NCI-H524 treated with DMSO at 0.1 percent for 48 hours (cell line): ENCODE data around the gene FAM98A.

Experiments used
- DNase-seq: peaks from one replicate; lab custom pipeline; 2025; lab: John Stamatoyannopoulos, UW

FAM98A gene

DNA sequence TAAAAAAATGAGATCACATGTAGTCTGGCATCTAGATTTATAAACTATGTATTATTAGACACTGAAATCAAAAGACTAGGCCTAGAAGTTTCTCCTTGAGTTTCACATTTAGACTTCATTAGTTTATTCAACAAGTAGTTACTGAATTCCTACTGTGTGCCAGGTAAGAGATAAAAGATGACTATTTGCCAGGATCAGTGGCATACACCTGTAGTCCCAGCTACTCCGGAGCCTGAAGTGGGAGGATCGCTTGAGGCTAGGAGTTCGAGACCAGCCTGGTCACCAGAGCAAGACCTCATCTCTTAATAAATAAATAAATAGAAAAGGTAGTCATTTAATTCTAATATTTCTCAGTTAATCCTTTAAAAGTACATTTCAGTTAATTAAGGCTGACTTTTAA is 2.1 kb downstream of the FAM98A start:
- no peak for DNase-seq

DNA sequence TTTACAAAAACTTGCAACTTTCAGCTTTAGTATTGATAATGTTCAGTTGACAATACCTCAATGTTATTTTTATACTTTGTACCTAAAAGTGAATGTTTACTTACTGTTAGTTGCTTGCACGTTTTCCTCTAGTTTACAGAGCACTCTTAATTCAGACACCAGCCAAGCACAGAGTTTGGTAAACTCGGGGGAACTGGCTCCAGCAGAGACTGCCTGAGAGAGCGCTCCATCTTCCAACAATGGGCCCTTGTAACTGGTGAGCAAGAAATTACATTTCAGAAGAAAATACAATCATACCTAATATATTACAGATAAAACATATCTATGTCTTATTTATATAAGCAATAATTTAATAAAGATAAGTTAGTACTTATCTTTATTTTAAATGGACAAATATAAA is 3.7 kb downstream of the FAM98A start:
- DNase-seq: no peak

DNA sequence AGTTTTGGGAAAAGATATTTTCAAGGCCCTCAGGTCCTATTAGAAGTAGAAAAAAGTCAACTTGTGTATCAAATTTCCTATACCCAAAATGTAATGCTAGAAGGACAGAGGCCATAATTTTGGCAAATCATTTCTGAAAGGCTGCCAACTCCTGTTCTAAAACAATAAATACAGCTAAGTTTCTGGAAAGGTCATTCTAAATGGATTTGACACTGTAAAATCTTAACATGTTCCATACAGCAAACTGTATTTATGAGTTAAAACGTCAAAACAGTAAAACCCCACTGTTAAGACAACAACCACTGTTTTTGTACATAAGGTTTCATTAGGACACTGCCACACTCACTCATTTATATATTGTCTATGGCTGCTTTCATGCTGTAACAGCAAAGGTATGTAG is 9.7 kb downstream of the FAM98A start:
- no peak for DNase-seq

DNA sequence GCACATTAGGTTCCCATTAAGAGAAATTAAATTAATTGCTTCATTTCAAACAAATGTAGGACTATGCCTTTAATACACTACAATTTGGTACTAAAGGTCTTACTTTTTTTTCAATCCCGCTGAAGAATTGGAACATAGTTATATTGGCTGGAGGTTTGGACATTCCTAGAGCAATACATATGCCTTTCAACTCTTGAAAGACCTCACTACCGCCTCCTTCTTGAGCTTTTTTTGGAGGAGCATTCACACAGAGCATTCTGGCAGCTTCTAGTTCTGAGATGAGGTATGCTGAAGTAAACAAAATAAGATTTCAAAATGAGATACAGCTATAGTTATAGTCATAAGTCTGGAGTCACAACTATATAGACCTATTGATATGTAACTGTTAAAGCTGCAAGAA is 10.9 kb downstream of the FAM98A start:
- no peak for DNase-seq

DNA sequence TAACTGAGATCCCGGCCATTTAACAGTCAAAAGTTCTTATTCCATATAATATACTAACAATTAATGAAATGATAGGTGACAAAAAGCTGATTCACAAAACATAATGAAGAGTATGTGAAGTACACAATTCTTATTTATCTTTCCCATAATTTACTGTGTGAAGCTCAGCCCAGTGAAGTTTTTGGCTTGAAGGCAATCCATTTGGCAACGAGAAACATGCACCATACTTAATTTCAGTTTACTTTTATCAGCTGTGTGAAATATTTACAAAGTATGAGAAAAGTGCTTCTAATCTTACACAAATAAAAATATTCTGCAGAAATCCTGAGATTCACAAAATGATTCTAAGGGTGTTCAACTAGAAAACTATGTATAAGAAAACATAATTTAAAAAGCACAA is 12.3 kb downstream of the FAM98A start:
- no peak for DNase-seq

DNA sequence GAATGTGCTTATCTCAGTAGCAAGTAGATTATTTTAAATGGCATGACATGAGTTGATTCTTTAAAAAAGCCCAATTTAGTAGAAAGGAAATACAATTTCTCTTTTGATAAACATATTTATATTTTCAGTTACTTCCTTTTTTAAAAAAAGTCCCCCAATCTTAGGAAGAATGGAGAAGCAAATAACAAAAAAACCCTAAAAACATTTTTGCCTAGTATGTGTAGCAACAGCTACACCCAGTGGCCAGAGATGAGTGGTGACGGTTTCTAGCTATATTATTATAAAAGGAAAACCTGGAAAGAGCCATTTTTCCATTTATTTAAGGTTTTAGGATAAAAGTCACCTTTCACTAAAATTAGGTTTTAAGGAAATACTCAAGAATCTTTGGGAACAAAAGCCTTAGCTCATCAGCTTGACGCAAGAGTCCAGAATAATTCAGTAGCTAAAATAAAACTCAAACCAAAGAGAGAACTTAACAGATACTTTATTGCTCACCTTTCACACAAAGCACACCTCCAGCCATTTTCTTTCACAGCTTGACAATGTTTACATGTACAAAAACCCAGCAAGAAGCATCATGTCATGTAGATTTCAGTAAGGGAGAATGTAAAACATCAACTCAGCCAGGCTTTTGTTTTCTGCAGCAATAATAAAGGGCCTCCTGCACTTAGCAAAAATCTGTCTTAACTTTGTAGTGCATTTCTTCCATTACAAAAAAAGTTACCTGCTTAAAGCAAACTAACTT is 15.7 kb downstream of the FAM98A start:
- DNase-seq: no peak

DNA sequence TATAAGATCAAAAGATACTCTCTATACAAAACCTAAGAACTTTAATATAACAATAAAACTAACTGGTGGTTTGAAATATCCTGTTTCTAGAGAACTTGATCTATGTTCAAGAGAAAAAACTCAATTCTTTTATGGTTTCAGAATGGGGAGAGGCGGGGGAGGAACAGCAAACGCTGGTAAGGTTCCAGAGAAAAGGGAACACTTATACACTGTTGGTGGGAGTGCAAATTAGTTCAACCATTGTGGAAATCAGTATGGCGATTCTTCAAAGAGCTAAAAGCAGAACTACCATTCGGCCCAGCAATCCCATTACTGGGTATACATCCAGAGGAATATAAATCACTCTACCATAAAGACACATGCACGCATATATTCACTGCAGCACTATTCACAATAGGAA is 17.2 kb downstream of the FAM98A start:
- no peak for DNase-seq

DNA sequence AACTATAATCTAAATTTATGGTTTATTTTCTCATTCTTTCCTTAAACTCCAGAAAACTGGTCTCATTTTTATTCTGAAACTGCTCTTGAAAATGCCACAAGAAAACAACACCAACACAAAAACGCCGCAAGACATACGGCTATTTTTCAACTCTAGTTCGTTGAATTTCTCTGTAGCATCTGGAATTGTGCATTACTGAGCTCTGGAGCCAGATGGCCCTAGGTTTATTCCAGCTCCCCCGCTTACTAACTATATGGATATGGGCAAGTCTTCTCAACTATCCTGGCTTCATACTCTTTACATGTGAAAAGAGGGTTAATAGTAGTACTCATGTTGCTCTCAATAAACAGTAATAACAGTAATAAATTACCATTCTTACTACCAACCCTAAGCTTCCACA is 19.9 kb downstream of the FAM98A start:
- DNase-seq: no peak

DNA sequence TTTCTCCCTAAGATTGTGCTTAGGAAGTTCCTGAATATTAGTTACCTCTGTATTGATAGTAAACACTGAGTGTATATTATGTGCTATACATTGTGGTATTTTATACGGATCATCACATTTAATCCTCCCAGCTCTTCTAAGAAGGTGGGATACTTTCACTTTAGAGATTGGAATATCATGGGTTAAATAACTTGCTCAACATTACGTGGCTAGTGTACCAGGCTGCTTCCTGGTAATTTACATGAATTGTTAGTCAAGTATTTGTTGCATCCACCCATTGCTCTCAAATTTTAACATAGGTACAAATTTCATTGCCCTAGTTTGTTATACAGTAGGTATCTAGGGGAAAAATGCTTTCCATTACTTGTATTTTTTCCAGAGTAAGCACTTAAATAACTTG is 21.4 kb downstream of the FAM98A start:
- no peak for DNase-seq

DNA sequence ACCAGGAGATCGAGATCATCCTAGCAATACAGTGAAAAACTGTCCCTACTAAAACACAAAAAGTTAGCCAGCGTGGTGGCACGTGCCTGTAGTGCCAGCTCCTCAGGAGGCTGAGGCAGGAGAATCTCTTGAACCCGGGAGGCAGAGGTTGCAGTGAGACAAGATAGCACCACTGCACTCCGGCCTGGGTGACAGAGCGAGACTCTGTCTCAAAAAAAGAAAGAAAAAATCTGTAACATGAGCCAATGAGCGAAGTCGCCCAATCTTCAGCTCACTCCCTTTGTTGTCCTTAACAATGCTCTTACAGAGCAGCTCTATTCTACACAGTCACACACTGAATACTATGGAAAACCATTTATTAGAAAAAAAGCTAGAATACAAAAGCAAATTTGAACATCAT is 22.0 kb downstream of the FAM98A start:
- no peak for DNase-seq

DNA sequence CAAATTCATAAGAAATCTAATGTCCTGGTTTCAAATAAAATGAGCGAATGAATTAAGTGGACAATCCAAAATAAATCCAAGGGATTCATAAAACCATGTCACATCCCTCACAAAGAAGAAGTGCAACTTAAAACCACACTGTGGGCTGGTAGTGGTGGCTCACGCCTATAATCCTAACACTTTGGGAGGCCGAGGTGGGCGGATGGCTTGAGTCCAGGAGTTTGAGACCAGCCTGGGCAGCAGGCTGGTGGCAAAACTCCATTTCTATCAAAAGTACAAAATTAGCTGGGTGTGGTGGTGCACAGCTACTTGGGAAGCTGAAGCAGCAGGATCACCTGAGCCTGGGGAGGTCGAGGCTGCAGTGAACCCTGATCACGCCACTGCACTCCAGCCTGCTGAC is 25.4 kb downstream of the FAM98A start:
- no peak for DNase-seq

DNA sequence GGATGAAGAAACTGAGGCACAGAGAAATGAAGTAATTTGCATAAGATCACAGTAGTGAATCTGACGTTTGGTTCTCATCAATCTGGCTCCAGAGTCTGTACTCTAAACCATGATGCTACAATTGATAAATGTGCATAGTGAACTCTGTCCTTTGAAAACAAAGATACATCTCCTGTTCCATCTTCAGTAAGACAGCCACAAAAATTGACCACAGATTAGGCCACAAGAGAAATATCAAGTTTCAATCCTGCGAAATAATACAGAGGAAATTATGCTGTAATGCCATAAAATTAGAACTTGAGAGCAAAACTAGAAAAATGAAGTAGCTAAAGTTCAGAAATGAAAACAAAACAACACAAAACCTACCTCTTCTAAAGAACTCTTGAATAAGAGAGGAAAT is 28.4 kb downstream of the FAM98A start:
- DNase-seq: no peak

DNA sequence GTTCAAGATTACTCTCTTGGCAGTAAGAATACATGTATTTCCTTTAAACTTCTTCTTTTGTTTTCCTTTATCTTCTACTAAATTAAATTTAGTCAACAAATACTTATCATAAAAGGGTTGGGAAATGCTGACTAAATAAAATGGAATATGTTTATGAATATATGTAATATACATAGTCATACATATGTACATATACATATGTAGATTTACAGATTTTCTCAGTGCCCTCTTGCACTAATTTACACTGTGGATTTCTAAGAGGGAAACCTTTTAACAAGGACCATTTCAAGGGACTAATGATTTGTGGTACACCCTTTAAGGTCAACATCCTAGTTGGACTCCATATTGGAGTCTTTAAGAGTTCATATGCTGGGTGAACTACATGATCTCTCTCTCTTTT is 37.2 kb downstream of the FAM98A start:
- no peak for DNase-seq

DNA sequence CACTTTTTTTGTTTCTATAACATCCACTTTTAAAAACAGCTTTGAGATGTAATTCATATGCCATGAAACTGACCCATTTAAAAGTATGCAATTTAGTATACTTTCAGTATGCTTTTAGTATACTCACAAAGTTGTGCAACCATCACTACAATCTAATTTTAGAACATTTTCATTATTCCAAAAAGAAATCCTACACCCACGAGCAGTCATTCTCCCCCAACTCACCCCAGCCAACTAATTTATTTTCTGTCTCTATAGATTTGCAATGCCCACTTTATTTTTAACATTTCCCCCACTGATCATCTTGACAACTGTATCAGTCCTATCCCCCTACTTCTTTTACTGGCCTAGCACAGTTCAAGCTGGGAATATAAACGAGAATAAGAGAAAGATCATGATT is 39.1 kb downstream of the FAM98A start:
- DNase-seq: no peak

DNA sequence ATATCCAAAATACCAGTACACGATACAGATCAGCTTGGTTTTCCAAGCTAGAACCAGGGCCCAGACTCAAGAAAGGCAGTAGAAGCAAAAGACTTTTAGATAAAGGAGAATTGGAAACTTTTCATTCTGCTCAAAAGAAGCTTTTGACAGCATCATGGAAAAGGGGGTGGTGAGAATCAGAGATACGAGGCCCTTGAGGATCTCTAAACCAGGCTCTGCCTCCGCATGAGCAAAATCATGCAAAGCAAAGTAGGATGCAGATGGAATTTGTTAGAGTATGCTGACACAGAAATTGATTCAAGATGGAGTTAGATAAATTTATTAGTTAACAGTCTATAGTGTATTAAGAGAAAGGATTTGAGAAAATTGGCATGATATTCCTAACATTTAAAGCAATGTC is 39.8 kb downstream of the FAM98A start:
- no peak for DNase-seq

DNA sequence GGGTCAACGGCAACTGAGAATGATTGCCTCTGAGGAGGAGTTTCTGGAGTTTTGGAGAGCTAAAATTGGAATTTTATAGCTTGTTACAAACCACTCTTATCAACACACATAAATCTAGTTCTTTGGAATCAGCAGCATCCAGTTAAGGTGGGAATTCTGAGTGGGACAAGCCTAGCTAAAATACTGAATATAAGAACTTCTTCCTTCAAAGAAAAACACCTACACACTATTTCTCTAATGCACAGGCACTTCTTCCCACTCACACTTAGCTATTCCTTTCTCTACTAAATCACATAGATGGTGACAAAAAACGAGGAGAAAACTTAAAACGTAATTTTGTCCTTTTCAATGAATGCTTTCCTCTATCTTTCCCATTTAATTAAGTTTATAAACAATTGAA is 43.4 kb downstream of the FAM98A start:
- DNase-seq: no peak

DNA sequence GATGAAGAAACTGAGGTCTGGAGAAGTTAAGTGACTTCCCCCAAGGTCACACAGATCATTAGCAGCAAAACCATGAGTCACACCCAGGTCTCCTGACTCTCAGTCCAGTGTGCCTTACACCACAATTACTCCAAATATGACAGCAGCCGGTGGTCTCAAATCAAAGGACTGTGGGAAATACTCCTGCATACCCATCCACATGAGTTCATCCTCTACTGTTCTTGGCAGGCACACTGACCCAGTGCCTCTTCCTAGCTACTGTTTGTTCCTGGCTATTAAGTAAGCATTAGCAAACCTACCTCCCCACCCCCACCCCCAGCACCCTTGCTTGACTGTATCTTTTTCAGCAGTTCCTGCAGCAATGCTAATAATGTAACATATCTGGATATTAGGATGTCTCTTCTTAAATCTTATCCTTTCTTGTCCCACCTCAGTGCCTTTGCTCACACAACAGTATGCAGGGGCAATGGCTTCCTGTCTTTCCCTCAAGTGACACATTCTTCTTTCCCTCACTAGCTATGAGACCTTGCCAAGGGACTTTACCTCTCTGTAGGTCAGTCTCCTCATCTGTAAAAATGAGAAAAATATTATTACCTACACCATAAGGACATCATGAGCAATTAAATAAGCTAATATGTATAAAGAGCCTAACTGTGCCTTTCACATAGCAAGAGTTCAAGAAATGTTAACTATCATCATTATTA is 46.2 kb downstream of the FAM98A start:
- no peak for DNase-seq

DNA sequence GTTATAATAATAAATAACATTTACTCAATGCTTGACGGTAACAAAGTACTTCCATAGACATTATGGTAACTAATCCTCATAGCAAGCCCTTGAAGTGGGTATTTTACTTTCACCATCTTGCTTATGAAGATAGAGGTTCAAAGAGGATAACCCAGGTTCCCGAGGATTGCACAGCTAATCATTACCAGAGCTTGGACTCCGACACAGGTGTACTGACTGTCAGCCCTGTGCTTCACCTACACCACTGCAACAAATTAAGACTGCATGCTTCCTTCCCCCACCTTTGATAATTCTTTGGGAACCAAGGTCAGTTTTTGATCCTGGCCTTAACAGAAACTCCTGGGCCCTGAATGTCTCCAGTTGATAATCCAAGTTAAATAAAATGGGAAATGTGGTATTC is 48.9 kb downstream of the FAM98A start:
- no peak for DNase-seq

DNA sequence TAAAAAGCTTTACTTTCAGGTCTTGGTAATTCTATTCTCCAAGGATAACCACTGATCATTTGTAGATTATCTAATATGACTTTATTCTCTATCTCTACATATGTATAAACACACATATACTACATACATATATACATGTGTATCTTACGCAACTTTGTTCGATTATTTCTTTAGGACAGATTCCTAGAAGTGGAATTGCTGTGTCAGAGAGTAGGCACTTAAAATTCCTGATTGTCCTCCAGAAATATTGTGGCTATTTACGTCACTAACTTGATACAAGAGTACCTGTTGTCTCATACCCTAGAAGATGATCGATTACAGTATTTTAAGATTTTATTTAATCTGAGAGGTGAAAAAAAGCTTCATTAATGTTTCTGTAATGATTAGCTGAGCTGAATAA is 57.9 kb downstream of the FAM98A start:
- DNase-seq: no peak

DNA sequence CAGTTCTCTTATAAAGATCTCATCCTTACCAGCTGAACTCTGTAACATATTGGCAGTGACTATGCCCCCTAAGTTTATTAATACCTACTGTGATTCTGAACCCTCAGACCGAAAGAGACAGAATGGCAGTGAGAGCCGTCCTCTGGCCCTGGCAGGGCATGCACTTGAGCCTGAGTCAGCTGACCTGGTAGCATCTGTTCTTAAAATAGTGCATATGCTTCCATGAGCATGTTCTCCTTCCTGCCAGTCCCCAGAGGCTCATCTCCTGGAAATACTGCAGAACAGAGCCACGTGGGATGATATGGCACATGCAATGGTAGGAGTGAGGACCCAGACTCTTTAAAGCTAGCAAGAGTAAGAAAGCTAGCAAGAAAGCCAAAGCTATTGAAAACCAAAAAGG is 63.7 kb downstream of the FAM98A start:
- peak; percentile 79 for DNase-seq
